ENCODE results near the gene ARL14EPL.
A peak's percentile ranks its signal among the peaks of the same experiment; 100 is the strongest.

The ARL14EPL gene

GRCh38 chr5:116032094-116032517 is at the start of gene ARL14EPL:
Gene ARL14EPL, plus strand, starts transcription at chr5:116032472. Its CDS starts 18,994 bp downstream, at chr5:116051466.
- peak; percentile 21 for DNase-seq (ENCODE audit: low spot score)

GRCh38 chr5:115983519-115983918 is 48.8 kb upstream of the ARL14EPL start:
- DNase-seq (ENCODE audit: low spot score), result no peak

DNA sequence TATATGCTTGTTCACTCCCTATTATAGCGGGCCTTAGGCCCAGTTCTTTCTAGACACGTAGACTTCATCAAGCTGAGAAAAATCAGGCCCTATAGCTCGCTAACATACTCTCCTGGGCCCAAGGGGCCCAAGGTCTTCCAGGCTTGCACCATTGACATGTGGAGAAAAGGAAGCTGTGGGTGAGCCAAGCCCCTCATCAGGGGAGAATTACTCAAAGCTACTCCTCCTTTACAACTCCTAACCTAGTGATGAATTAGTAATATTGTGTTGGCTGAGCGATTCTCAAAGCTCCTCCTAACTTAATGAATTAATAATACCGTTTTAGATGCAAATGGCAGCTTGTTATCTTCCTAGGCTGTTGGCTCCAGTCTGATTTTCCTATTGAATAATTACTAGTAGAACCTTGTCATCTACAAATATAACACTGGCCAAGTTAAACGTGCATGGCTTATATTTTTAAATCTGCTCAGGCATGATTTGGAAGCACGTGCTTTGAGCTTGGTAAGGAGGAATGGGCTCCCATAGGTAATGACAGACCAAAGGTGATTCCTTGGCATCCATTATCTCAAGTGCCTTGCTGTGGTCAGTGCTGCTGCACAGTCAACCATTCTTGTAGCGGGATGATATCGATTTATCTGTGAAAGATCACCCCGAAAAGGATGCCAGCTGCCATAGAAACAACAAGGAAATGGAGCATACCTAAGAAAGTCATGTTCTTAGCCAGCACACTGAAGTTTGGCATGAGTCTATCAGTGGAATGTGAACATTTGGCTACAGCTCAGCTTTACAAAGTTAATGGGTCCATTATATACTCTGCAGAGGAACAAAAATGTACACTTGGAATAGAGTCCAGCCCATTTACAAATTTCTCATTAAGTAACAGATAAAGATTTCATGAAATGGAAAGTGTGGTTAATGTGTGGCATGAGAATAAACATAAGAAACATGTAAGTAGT is 46.2 kb upstream of the ARL14EPL start:
- DNase-seq (ENCODE audit: low spot score), result no peak

GRCh38 chr5:115988002-115988401 is 44.3 kb upstream of the ARL14EPL start:
- DNase-seq (ENCODE audit: low spot score), result no peak

GRCh38 chr5:115992848-115993350 is 39.4 kb upstream of the ARL14EPL start:
- no peak for DNase-seq (ENCODE audit: low spot score)

- DNase-seq (ENCODE audit: low spot score), result no peak
Observed at GRCh38 chr5:115995351-115995750, 36.9 kb upstream of the ARL14EPL start.

GRCh38 chr5:116002116-116002906 is 30.0 kb upstream of the ARL14EPL start:
- DNase-seq (ENCODE audit: low spot score), result no peak

DNA sequence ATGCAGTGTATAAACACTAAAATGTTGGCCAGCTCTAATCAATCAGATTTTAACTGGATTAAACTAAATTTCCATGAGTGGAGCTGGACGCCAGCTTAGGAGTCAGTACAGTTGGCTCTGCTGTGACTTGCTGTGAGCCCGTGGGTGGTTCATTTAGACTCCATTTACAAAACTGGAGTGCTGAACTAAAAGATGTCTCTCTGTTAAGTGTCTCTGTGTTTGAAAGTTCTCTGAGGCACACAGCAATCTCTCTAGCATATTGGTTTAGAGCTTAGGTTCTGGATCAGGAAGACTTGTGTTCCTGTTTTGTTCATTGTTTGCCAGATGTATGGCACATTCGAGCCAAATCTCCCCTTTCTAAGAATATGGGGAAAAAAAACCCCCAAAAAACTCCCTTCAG is 28.0 kb upstream of the ARL14EPL start:
- no peak for DNase-seq (ENCODE audit: low spot score)

GRCh38 chr5:116009806-116010205 is 22.5 kb upstream of the ARL14EPL start:
- no peak for DNase-seq (ENCODE audit: low spot score)

GRCh38 chr5:116011046-116011445 is 21.2 kb upstream of the ARL14EPL start:
- DNase-seq (ENCODE audit: low spot score), result no peak

- no peak for DNase-seq (ENCODE audit: low spot score)
Observed at GRCh38 chr5:116013207-116013785, 19.0 kb upstream of the ARL14EPL start.

DNA sequence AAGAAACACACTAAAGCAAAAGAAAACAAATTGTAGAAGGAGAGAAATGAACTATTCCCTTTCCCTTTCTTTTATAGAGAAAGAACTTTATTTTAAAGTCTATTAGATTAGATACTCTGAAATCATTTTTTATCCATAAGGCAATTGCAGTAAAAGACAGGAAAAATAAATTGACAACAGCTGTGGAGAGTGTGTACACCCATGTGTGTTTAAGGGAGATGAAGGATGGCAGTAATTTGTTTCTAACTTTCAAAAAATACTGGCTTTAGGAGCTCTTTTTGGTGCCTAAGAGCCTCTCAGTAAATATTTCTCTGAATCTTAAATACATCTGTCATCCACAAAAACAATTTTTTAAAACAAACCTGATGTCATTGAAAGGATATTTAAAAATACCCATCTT is 18.3 kb upstream of the ARL14EPL start:
- no peak for DNase-seq (ENCODE audit: low spot score)

GRCh38 chr5:116023619-116024018 is 8.7 kb upstream of the ARL14EPL start:
- no peak for DNase-seq (ENCODE audit: low spot score)

GRCh38 chr5:116025866-116026265 is 6.4 kb upstream of the ARL14EPL start:
- DNase-seq (ENCODE audit: low spot score), result peak; percentile 71

GRCh38 chr5:116032991-116033390 is 719 bp downstream of the ARL14EPL start:
- no peak for DNase-seq (ENCODE audit: low spot score)

DNA sequence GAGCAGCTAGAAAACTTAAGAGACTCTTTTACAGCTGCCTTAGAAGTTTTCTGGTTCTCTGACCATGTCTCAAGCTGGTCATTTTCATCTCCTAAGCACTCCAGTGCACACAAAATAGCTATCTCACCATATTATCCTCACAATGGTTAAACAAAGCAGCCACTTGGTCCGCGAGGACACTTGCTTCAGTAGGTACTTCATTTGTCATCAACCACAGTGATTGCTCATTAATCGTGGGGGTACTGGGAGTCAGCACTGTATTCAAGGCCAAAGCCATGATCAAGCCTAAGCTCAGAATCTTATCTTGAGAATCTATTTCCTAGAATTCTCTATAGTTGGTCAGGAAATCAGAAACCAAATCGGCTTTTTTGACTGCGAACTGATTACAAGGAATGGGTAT is 2.9 kb downstream of the ARL14EPL start:
- DNase-seq (ENCODE audit: low spot score), result no peak

DNA sequence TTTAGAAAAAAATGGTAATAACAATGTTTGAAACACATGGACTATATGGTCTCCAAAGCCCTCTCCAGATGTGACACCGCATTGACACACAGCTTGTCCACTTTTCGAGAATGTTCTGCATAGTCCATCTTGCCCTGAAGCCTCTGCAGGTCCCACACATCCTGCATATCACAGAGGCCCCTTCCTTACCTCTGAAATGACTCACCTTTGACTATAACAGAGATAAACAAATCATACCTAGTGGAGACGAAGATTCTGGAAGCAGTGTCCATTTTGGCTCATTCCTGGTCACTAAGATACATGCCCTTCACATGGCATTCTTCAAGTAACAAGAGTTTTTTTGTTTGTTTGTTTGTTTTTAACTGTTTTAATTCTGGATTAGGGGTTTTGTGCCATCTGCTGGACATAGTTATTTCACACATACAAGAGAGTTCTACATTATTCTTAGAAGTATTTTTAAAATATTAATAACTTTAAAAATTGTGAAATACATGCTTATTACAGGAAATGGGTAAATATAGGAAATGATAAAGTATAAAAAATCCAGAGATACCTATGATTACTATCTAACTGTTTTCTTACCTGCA is 5.1 kb downstream of the ARL14EPL start:
- no peak for DNase-seq (ENCODE audit: low spot score)

- DNase-seq (ENCODE audit: low spot score), result no peak
Observed at GRCh38 chr5:116038817-116039216, 6.5 kb downstream of the ARL14EPL start.

DNA sequence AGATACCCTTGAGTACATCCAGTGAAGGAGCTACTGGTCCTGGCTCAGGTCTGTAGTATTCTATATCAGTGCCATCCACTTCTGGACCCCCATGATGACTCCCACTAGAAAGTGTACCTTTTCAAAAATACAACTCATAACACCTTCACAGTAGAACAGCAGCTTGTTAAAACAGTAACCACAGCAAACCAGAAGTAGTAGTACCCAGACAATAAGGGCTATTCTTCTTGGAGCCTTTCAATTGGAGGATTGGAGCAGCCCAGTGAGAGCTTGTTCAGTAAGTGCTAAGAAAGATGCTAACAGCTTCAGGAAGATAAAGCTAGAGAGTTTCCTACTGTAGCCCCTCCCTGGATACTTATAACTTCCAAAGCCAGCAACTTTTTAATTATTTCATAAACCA is 10.1 kb downstream of the ARL14EPL start:
- no peak for DNase-seq (ENCODE audit: low spot score)

DNA sequence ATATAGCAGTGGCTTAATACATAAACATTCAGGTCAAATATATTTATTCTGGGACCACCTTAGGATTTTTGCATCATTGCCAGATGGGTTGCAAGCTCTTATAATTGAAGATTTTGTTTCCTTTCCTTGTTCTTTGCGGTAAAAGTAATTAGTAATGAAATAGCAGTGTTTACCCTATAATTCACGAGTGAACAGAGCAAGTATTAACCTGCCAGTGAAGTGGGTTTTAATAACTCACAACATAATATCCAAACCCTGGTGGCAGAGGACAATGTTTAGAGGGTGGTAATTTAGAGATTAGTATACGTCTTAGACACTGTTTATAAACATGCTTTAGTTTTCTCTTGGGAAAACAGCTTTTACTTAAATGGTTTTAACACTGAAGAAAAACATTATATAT is 11.8 kb downstream of the ARL14EPL start:
- no peak for DNase-seq (ENCODE audit: low spot score)

DNA sequence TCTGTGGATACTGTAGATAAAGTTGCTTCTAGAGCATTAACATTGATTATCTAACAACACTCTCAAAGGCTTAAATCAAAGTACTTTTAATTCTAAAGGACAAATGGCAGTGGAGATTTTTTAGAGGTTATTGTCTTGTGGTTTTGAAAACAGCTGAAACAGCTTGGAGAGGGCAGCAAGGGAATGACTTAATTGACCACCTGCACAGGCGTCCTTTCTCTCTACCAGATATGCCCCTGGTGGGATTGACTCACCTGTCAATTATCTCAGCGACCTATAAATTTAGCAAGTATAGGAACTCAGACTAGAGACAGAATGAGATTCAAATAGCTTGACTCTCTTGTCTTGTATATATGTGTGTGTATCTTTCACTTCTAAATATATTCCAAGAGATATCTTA is 13.5 kb downstream of the ARL14EPL start:
- DNase-seq (ENCODE audit: low spot score), result no peak

GRCh38 chr5:116046261-116046660 is 14.0 kb downstream of the ARL14EPL start:
- no peak for DNase-seq (ENCODE audit: low spot score)
